Endothelial cell of umbilical vein (primary cell): ENCODE measurements around the gene TBC1D17.

ENCODE experiments used
- EZH2 ChIP-seq: IDR thresholded peaks from 2 replicates; pipeline ENCODE4 v1.6.1; 2012; ENCODE audit warnings: borderline replicate concordance, low read depth, mild to moderate bottlenecking, moderate library complexity, low read length, inconsistent platforms; ENCODE audit not compliant: severe bottlenecking
- FOS ChIP-seq: IDR thresholded peaks from 2 replicates; pipeline ENCODE4 v1.6.1; 2011; ENCODE audit warnings: mild to moderate bottlenecking, low read length, moderate library complexity, borderline replicate concordance; ENCODE audit not compliant: insufficient read depth
- JUN ChIP-seq: IDR thresholded peaks from 2 replicates; pipeline ENCODE4 v1.6.1; 2011; ENCODE audit warnings: borderline replicate concordance, low read depth; ENCODE audit not compliant: insufficient read length, insufficient read depth
- POLR2A ChIP-seq: IDR thresholded peaks from 2 replicates; pipeline ENCODE4 v1.6.1; 2012; ENCODE audit warnings: low read depth, mild to moderate bottlenecking, control low read depth, low read length
- POLR2AphosphoS5 ChIP-seq: IDR thresholded peaks from 2 replicates; pipeline ENCODE4 v1.6.1; 2012; ENCODE audit warnings: low read depth, mild to moderate bottlenecking, control low read depth, low read length, moderate library complexity; ENCODE audit not compliant: insufficient read depth
- TF ChIP-seq, protein P1 (sequence below), 2 donors: IDR thresholded peaks; 1 replicate in 1 of 2; 2 replicates in 1 of 2; pipeline ENCODE4 v1.5.1; 2011; ENCODE audit warnings: low read length in 2 of 2, mild to moderate bottlenecking in 2 of 2, moderate library complexity in 2 of 2, control low read depth in 1 of 2, inconsistent platforms in 1 of 2, low read depth in 1 of 2; ENCODE audit not compliant: insufficient read depth in 1 of 2; ENCODE audit errors: extremely low read depth in 1 of 2
- TF ChIP-seq, protein P2 (sequence below): IDR thresholded peaks from 2 replicates; pipeline ENCODE4 v1.6.1; 2011; ENCODE audit not compliant: insufficient read depth, insufficient read length

DNA sequence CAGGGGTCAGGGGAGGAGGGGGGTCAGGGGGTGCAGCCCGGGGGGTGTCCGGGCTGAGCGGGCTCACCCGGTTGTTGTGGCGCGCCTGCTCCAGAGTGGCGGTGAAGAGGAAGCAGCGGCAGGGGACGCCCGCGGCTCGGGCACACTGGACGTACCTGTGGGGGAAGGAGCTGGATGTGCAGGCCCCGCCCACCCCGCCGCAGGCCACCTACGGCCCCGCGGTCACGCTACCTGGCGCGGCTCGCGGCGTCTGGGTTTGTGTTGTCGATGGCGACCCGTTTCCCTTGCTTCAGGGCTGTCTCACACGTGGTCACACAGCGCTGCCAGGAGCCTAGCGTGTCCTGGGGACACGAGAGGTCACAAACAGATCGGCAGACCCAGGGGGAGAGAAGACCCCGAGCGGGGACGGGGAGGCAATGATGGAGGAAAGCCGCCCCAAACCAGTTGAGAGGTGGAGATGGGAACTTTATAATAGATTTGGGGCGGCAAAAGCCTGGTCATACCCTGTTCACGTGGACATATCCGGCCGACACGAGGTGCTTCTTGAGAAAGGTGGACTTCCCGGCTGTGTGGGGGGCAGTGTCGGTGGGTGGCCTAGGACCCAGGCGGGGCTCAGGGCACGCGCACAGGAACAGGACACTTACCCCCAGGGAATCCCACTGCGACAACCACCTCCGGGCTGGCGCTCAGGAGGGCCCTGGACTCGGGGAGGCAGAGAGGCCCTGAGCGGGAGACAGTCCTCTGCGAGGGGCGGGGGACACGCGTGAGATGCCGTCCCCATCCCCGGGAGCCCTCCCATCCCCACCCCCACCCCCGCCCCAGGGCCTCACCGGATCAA, 15.7 kb upstream of the TBC1D17 start:
- TF ChIP-seq POLR2A = no peak
- no peak for TF ChIP-seq EZH2
- TF ChIP-seq, protein P1, sequence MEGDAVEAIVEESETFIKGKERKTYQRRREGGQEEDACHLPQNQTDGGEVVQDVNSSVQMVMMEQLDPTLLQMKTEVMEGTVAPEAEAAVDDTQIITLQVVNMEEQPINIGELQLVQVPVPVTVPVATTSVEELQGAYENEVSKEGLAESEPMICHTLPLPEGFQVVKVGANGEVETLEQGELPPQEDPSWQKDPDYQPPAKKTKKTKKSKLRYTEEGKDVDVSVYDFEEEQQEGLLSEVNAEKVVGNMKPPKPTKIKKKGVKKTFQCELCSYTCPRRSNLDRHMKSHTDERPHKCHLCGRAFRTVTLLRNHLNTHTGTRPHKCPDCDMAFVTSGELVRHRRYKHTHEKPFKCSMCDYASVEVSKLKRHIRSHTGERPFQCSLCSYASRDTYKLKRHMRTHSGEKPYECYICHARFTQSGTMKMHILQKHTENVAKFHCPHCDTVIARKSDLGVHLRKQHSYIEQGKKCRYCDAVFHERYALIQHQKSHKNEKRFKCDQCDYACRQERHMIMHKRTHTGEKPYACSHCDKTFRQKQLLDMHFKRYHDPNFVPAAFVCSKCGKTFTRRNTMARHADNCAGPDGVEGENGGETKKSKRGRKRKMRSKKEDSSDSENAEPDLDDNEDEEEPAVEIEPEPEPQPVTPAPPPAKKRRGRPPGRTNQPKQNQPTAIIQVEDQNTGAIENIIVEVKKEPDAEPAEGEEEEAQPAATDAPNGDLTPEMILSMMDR (IDR thresholded peaks at IDR 0.05; ENCODE audit: extremely low read depth in 1 of 2, insufficient read depth in 1 of 2, low read depth in 1 of 2, low read length in 2 of 2) = no peak
- TF ChIP-seq POLR2AphosphoS5 = no peak
- TF ChIP-seq, protein P2, sequence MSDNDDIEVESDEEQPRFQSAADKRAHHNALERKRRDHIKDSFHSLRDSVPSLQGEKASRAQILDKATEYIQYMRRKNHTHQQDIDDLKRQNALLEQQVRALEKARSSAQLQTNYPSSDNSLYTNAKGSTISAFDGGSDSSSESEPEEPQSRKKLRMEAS = no peak
- TF ChIP-seq FOS = no peak
- no peak for TF ChIP-seq JUN
